Neural crest cell (in vitro differentiated cells): Measurements from ENCODE around the gene ATOSB. TPM values are rescaled to one million over a fixed set of nuclear protein-coding genes. Genes with fewer than 3 reads are reported as not detected.

Experiments
- DNase-seq: peaks from one replicate; pipeline ENCODE4 v3.0.0; 2021; ENCODE audit warnings: low read depth, mixed read lengths, low spot score
- H3K27ac Mint-ChIP-seq: one replicate; pipeline ENCODE4 v1.8.0; 2021; ENCODE audit warnings: mild to moderate bottlenecking, mixed read lengths; ENCODE audit not compliant: unreplicated experiment
- H3K27me3 Mint-ChIP-seq: 2 replicates; pipeline ENCODE4 v1.8.0; 2021; ENCODE audit warnings: low read depth, mild to moderate bottlenecking, mixed read lengths
- H3K36me3 Mint-ChIP-seq: 2 replicates; pipeline ENCODE4 v1.8.0; 2021; ENCODE audit warnings: low read depth, mild to moderate bottlenecking, mixed read lengths
- H3K4me1 Mint-ChIP-seq: 2 replicates; pipeline ENCODE4 v1.8.0; 2021; ENCODE audit warnings: mixed read lengths
- H3K4me3 Mint-ChIP-seq: one replicate; pipeline ENCODE4 v1.8.0; 2021; ENCODE audit warnings: mild to moderate bottlenecking, mixed read lengths
- H3K9me3 Mint-ChIP-seq: 2 replicates; pipeline ENCODE4 v1.8.0; 2021; ENCODE audit warnings: mixed read lengths
- long read RNA-seq: library from polyadenylated mRNA; unstranded; transcript quantifications from one replicate; pipeline ENCODE4 v2.0.0, GENCODE V29; 2020
- total RNA-seq: library from RNA; stranded (reverse); gene quantifications from 2 replicates; pipeline ENCODE4 v1.2.1, GENCODE V29; 2021
- TF ChIP-seq, protein P1 (sequence below): fragments of 200-600 bp; sonication (generic); conservative IDR thresholded peaks from 2 replicates; pipeline ENCODE4 v1.5.0; 2021; ENCODE audit warnings: antibody characterized with exemption, mild to moderate bottlenecking

Gene ATOSB
- total RNA-seq = 12.2 and 15.2 TPM in 2 replicates
- long read RNA-seq, partial matches to known transcripts = 1 of 3 reads
- long read RNA-seq, other reads (novel, unspliced or antisense) = 2 of 3 reads

DNA sequence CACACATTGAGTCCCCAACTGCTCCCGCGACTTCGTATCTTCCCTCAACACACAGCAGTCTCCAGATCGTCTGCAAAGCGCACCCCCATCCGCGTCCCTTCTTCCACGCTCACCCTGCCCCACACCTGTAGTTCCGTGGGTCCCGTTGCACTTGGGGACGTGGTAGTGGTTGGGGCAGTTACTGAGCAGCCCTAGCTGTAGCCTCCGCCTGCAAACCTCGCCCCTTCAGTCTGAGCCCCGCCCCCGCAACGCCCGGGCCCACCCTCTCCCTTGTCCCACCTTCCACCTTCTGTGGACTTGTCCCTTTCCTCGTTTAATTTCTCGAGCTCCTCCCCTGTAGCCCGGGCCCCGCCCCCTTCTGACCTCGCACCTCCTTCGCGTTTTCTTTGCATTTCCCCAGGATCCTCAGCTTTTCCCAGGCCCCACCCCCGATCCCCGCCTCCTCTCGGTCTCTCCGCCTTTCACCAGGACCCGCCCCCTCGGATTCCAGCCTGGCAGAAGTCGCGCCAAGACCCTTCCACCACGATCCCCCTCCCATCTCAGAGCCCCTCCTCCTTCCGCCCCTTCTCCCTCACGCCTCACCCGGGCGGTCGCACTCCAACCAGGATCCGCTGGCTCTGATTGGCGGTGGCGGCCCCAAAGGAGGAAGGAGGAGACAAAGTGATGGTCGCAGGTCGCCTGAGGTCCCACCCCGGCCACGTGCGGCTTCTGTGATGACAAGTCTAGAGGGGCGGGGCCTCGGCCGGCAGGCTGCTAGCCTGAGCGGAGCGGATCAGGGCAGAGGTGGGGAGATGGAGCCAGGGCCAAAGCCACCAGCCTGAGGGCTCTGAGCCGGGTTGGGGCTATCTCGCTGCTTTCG, at the start of gene ATOSB:
ATOSB (minus strand) TSS at position 183 of the 859 bp plus-strand sequence. CDS start 7,588 bp downstream, outside the sequence.
- peak; percentile 99 for DNase-seq
- H3K9me3 Mint-ChIP-seq = no peaks in the 10 kb centered on the region
- TF ChIP-seq, protein P1, sequence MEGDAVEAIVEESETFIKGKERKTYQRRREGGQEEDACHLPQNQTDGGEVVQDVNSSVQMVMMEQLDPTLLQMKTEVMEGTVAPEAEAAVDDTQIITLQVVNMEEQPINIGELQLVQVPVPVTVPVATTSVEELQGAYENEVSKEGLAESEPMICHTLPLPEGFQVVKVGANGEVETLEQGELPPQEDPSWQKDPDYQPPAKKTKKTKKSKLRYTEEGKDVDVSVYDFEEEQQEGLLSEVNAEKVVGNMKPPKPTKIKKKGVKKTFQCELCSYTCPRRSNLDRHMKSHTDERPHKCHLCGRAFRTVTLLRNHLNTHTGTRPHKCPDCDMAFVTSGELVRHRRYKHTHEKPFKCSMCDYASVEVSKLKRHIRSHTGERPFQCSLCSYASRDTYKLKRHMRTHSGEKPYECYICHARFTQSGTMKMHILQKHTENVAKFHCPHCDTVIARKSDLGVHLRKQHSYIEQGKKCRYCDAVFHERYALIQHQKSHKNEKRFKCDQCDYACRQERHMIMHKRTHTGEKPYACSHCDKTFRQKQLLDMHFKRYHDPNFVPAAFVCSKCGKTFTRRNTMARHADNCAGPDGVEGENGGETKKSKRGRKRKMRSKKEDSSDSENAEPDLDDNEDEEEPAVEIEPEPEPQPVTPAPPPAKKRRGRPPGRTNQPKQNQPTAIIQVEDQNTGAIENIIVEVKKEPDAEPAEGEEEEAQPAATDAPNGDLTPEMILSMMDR = no peak
- no peaks in the 10 kb centered on the region for H3K36me3 Mint-ChIP-seq
- peaks cover 2% of the 10 kb centered on the region for H3K27me3 Mint-ChIP-seq
- H3K27ac Mint-ChIP-seq = peak within 1 kb of the TSS; percentile 94
- H3K4me3 Mint-ChIP-seq = peak within 1 kb of the TSS; percentile 86
- peaks cover 59% of the 10 kb centered on the region for H3K4me1 Mint-ChIP-seq

GRCh38 chr9:35164711-35165110, 49.0 kb upstream of the ATOSB start:
- TF ChIP-seq, protein P1 = no peak
- H3K9me3 Mint-ChIP-seq = peaks cover 2% of the 10 kb centered on the region
- peaks cover 2% of the 10 kb centered on the region for H3K36me3 Mint-ChIP-seq
- H3K4me3 Mint-ChIP-seq = peak overlapping the region; percentile 68
- no peak overlapping the region for H3K27ac Mint-ChIP-seq
- H3K4me1 Mint-ChIP-seq = peaks cover 37% of the 10 kb centered on the region
- DNase-seq = no peak
- H3K27me3 Mint-ChIP-seq = no peaks in the 10 kb centered on the region

GRCh38 chr9:35163413-35163812, 47.8 kb upstream of the ATOSB start:
- H3K27ac Mint-ChIP-seq = no peak overlapping the region
- H3K4me1 Mint-ChIP-seq = peaks cover 30% of the 10 kb centered on the region
- peak overlapping the region; percentile 94 for H3K4me3 Mint-ChIP-seq

GRCh38 chr9:35162605-35163315, 47.1 kb upstream of the ATOSB start:
- Mint-ChIP-seq H3K27ac (peak overlapping the region; percentile 99), H3K27me3 (no peaks in the 10 kb centered on the region), H3K36me3 (peaks cover 2% of the 10 kb centered on the region), H3K4me3 (peak overlapping the region; percentile 94), H3K9me3 (peaks cover 2% of the 10 kb centered on the region), H3K4me1 (peaks cover 30% of the 10 kb centered on the region)
- TF ChIP-seq, protein P1 = no peak
- DNase-seq = no peak

More at GRCh38 chr9:35163413-35163812, 47.8 kb upstream of the ATOSB start:
- Mint-ChIP-seq H3K27me3 (no peaks in the 10 kb centered on the region), H3K36me3 (peaks cover 2% of the 10 kb centered on the region), H3K9me3 (peaks cover 2% of the 10 kb centered on the region)
- no peak for DNase-seq
- TF ChIP-seq, protein P1 = no peak

DNA sequence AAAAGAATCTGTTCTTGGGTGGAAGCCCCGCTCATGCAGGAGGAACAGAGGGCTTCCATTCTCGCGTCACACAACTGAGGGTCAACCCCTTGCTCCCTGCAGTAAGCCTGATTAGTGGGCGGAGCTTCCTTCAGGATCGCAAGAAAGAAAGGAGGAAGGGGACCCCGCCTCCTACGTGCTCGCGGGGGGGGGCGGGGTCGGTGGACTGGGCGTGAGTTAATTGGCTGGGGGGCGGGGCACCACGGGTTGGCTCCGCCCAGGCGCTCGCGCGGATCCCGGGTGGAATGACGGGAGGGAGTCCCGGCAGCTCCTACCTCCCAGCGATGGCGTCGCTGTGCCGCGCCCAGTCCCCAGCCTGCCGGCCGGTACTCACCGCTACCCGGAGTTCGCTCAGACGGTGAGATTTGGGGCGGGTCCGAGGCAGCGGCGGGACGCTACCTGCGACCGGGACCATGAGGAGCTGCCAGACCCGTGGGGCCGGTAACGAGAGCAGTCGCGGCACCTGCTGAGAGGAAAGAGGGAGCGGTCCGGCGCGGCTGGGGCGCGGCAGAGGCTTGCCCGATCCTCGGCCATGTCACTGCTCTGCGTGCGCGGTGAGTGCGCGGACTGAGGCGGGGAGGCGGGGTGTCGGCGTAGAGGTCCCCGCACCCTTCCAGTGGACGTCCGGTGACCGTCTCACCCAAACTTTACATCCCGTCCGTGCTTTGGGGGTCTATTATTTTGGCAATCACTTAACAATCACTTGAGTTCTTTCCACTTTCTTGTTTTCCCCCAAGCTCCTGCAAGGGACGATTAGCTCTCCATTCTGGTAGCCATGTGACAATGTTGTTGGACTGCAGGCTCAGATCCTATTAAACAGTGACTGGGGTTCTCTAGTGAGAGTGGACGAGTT, 46.3 kb upstream of the ATOSB start, which contains the start of gene UNC13B:
UNC13B (plus strand) TSS at position 297 of the 892 bp plus-strand sequence; CDS start at position 572, 275 bp downstream.
- Mint-ChIP-seq H3K9me3 (peaks cover 2% of the 10 kb centered on the region), H3K36me3 (peaks cover 2% of the 10 kb centered on the region), H3K4me3 (peak within 1 kb of the TSS; percentile 94), H3K27me3 (no peaks in the 10 kb centered on the region), H3K4me1 (peaks cover 30% of the 10 kb centered on the region), H3K27ac (peak within 1 kb of the TSS; percentile 99)
- peak; percentile 97 for DNase-seq
- TF ChIP-seq, protein P1 = peak; percentile 39
